Tibial nerve (tissue), 4 donors: Measurements from ENCODE around the gene SRPX2. TPM values are rescaled to one million over a fixed set of nuclear protein-coding genes. Genes with fewer than 3 reads are reported as not detected.
A peak's percentile ranks its signal among the peaks of the same experiment; 100 is the strongest.

Experiments
- DNase-seq, 2 donors: peaks; one replicate each; pipeline ENCODE4 v3.0.0-alpha.2; 2019; ENCODE audit warnings: low spot score in 2 of 2
- H3K27ac ChIP-seq, 4 donors: fragments of 200-600 bp; sonication (generic) in 3 of 4; one replicate each; pipeline ENCODE4 v1.5.1; 2017 to 2019; ENCODE audit warnings: mild to moderate bottlenecking in 1 of 4
- H3K27me3 ChIP-seq, 2 donors: fragments of 200-600 bp; sonication (generic) in 1 of 2; one replicate each; pipeline versions ENCODE4 v1.5.1 to v1.6.0; 2017 to 2019
- H3K36me3 ChIP-seq, 3 donors: fragments of 200-600 bp; sonication (generic); one replicate each; pipeline ENCODE4 v1.5.1; 2018 to 2019
- H3K4me1 ChIP-seq, 4 donors: fragments of 200-600 bp; sonication (generic) in 3 of 4; one replicate each; pipeline ENCODE4 v1.5.1; 2017 to 2019
- H3K4me3 ChIP-seq, 4 donors: fragments of 200-600 bp; sonication (generic) in 3 of 4; one replicate each; pipeline ENCODE4 v1.5.1; 2017 to 2019; ENCODE audit warnings: mild to moderate bottlenecking in 1 of 4, moderate library complexity in 1 of 4
- H3K9me3 ChIP-seq, 4 donors: fragments of 200-600 bp; sonication (generic) in 3 of 4; one replicate each; pipeline ENCODE4 v1.5.1; 2017 to 2019
- EP300 ChIP-seq, 2 donors: sonication (generic); formaldehyde crosslinking; IDR thresholded peaks; one replicate each; pipeline ENCODE4 v1.6.1; 2017; ENCODE audit warnings: antibody characterized with exemption in 2 of 2, mild to moderate bottlenecking in 1 of 2
- POLR2A ChIP-seq, 2 donors: fragments of 450-650 bp; IDR thresholded peaks; one replicate each; pipeline ENCODE4 v1.6.1; 2017; ENCODE audit warnings: antibody characterized with exemption in 2 of 2, mild to moderate bottlenecking in 2 of 2, moderate library complexity in 2 of 2
- WGBS, 2 donors: methylation state at CpG; one replicate each; pipeline ENCODE4 v1.1.5; 2018; 5-methylcytosine and 5-hydroxymethylcytosine counted together
- total RNA-seq, 4 donors: library from RNA; depleted of rRNA; stranded (reverse); fragments of >200 nt; gene quantifications; one replicate each; pipeline ENCODE4 v1.1.0, GENCODE V29; 2016
- TF ChIP-seq, protein P1 (sequence below), 5 experiments: fragments of 200-600 bp in 3 of 5; fragments of 450-650 bp in 2 of 5; sonication (generic) in 3 of 5; IDR thresholded peaks; one replicate each; pipeline ENCODE4 v1.5.1; 2016 to 2019; ENCODE audit warnings: antibody characterized with exemption in 5 of 5, mild to moderate bottlenecking in 3 of 5, moderate library complexity in 2 of 5

The SRPX2 gene
- total RNA-seq, 4 donors from 2014 or later: 50.0 to 91.2 (median 56.7) TPM

DNA sequence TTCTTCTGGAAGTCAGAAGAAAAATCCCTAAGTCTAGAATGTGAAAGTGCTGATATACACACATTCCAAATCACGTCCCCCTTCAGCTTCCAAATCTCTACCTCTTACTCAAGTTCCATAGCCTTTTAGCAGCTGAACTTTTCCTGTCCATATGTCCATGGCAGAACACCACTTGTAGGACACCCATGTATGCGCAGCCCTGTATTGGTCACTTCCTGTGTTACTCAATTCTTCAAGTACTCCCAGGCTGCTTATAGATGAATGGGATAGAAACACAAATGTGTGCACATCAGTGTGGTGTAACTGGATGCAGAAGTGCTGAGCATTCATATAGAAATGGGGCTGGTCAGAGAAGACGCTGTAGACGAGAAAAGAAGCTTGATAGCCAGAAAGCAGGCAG, 18.8 kb downstream of the SRPX2 start:
- Histone ChIP-seq H3K27ac (no peak overlapping the region), H3K36me3 (peaks cover 0 to 12% (median 0%) of the 10 kb centered on the region in 3 donors), H3K4me3 (no peak overlapping the region), H3K27me3 (peaks cover 0 to 5% of the 10 kb centered on the region in 2 donors), H3K9me3 (no peaks in the 10 kb centered on the region), H3K4me1 (peaks cover 0 to 3% (median 0%) of the 10 kb centered on the region in 4 donors)
- TF ChIP-seq, protein P1, sequence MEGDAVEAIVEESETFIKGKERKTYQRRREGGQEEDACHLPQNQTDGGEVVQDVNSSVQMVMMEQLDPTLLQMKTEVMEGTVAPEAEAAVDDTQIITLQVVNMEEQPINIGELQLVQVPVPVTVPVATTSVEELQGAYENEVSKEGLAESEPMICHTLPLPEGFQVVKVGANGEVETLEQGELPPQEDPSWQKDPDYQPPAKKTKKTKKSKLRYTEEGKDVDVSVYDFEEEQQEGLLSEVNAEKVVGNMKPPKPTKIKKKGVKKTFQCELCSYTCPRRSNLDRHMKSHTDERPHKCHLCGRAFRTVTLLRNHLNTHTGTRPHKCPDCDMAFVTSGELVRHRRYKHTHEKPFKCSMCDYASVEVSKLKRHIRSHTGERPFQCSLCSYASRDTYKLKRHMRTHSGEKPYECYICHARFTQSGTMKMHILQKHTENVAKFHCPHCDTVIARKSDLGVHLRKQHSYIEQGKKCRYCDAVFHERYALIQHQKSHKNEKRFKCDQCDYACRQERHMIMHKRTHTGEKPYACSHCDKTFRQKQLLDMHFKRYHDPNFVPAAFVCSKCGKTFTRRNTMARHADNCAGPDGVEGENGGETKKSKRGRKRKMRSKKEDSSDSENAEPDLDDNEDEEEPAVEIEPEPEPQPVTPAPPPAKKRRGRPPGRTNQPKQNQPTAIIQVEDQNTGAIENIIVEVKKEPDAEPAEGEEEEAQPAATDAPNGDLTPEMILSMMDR (IDR thresholded peaks at IDR 0.05): no peak
- TF ChIP-seq POLR2A (IDR thresholded peaks at IDR 0.05) (no peak), EP300 (IDR thresholded peaks at IDR 0.05) (no peak)
- no peak for DNase-seq
- 81 to 86% methylated on average over 4 of the region's 4 CpGs for WGBS, 2 donors

DNA sequence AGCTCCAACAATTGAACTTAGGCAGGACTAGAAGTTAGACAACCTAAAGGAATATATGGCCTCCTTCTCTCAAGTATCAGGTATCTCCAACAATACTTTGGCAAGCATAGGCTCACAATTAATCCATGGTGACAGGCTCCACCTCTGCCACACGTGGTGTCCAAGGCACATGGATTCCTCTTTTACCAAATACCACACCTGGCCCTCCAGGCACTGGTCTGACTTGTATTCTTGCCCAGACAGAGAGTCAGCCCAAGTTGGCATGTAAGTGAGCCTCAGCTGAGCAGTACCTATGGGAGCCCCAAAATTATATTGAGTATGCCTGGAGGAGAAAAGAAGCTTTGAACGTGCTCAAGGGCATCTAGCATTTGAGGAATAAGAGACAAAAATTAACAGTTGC, 19.6 kb downstream of the SRPX2 start:
- DNase-seq: no peak
- peaks cover 0 to 12% (median 0%) of the 10 kb centered on the region in 3 donors for H3K36me3 ChIP-seq
- 58 to 65% methylated on average over 2 of the region's 2 CpGs for WGBS, 2 donors
- TF ChIP-seq, protein P1 (IDR thresholded peaks at IDR 0.05): no peak
- TF ChIP-seq EP300 (IDR thresholded peaks at IDR 0.05): no peak
- TF ChIP-seq POLR2A (IDR thresholded peaks at IDR 0.05): no peak
- no peak overlapping the region for H3K4me3 ChIP-seq
- H3K27ac ChIP-seq: no peak overlapping the region
- no peaks in the 10 kb centered on the region for H3K9me3 ChIP-seq
- H3K27me3 ChIP-seq: peaks cover 0 to 5% of the 10 kb centered on the region in 2 donors
- H3K4me1 ChIP-seq: peaks cover 0 to 3% (median 0%) of the 10 kb centered on the region in 4 donors

DNA sequence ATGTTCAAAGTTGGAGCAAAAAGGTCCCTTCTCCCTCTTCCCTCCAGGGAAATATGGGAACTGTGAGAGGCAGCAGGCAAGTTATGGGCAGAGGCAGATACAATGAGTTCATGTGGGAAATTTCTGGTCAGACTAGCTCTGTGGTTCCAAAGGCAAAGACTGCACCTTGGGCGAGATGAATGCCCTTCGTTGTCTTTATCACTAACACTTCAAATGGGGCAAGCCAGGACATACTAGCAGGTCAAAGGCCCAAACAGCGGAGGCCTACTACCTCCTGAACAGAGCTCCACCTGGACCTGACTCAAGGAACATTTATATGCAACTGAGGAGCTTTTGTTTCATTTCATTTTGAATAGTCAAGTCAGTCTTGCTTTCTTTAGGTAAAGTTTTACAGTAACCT, 29.0 kb downstream of the SRPX2 start:
- H3K36me3 ChIP-seq: no peaks in the 10 kb centered on the region
- no peak overlapping the region for H3K27ac ChIP-seq
- WGBS, 2 donors: 71 to 100% methylated on average over 3 of the region's 3 CpGs
- no peaks in the 10 kb centered on the region for H3K9me3 ChIP-seq
- TF ChIP-seq POLR2A (IDR thresholded peaks at IDR 0.05) (no peak), EP300 (IDR thresholded peaks at IDR 0.05) (no peak)
- TF ChIP-seq, protein P1 (IDR thresholded peaks at IDR 0.05): no peak
- H3K4me1 ChIP-seq: no peaks in the 10 kb centered on the region
- peaks cover 0 to 18% of the 10 kb centered on the region in 2 donors for H3K27me3 ChIP-seq
- DNase-seq: no peak
- H3K4me3 ChIP-seq: no peak overlapping the region

- DNase-seq: no peak
- H3K36me3 ChIP-seq: no peaks in the 10 kb centered on the region
- no peak overlapping the region for H3K4me3 ChIP-seq
- WGBS, 2 donors: 51 to 70% methylated on average over 3 of the region's 3 CpGs
- H3K9me3 ChIP-seq: no peaks in the 10 kb centered on the region
- H3K27ac ChIP-seq: no peak overlapping the region
- H3K4me1 ChIP-seq: no peaks in the 10 kb centered on the region
- TF ChIP-seq EP300 (IDR thresholded peaks at IDR 0.05): no peak
- TF ChIP-seq, protein P1 (IDR thresholded peaks at IDR 0.05): no peak
- no peak for TF ChIP-seq POLR2A (IDR thresholded peaks at IDR 0.05)
- H3K27me3 ChIP-seq: peaks cover 0 to 18% of the 10 kb centered on the region in 2 donors
These were observed 29.5 kb downstream of the SRPX2 start for GRCh38 chrX:100673397-100673953.

- Histone ChIP-seq H3K36me3 (no peaks in the 10 kb centered on the region), H3K4me1 (no peaks in the 10 kb centered on the region), H3K27me3 (peaks cover 0 to 18% of the 10 kb centered on the region in 2 donors), H3K4me3 (no peak overlapping the region), H3K9me3 (no peaks in the 10 kb centered on the region), H3K27ac (peak overlapping the region in 1 of 4 donors; percentile 36)
- DNase-seq: no peak
- TF ChIP-seq POLR2A (IDR thresholded peaks at IDR 0.05) (no peak), EP300 (IDR thresholded peaks at IDR 0.05) (no peak)
- TF ChIP-seq, protein P1 (IDR thresholded peaks at IDR 0.05): no peak
- 27 to 58% methylated on average over 2 of the region's 2 CpGs for WGBS, 2 donors
These were observed 30.7 kb downstream of the SRPX2 start for GRCh38 chrX:100674705-100675104.
